Transverse colon (tissue), 4 donors: ENCODE data around the gene DLGAP1. TPM values are rescaled to one million over a fixed set of nuclear protein-coding genes. Genes with fewer than 3 reads are reported as not detected.

ENCODE experiments used
- DNase-seq: peaks from one replicate; pipeline ENCODE4 v3.0.0-alpha.2; 2019
- H3K27ac ChIP-seq, 4 donors: fragments of 200-600 bp; sonication (generic); 2 replicates each; pipeline ENCODE4 v1.5.1; 2016 to 2018; ENCODE audit warnings: inconsistent platforms in 4 of 4
- H3K27me3 ChIP-seq: fragments of 200-600 bp; sonication (generic); 2 replicates; pipeline ENCODE4 v1.5.1; 2017; ENCODE audit warnings: inconsistent platforms
- H3K36me3 ChIP-seq, 4 donors: fragments of 200-600 bp; sonication (generic); 2 replicates each; pipeline ENCODE4 v1.5.1; 2017 to 2019; ENCODE audit warnings: inconsistent platforms in 4 of 4
- H3K4me1 ChIP-seq, 4 donors: fragments of 200-600 bp; sonication (generic); 2 replicates each; pipeline ENCODE4 v1.5.1; 2017 to 2020; ENCODE audit warnings: inconsistent platforms in 4 of 4
- H3K4me3 ChIP-seq, 4 donors: fragments of 200-600 bp; sonication (generic); 1 replicate in 1 of 4; 2 replicates in 3 of 4; pipeline versions ENCODE4 v1.5.1 to v1.6.1; 2017 to 2019; ENCODE audit warnings: inconsistent platforms in 4 of 4
- H3K9me3 ChIP-seq, 2 donors: fragments of 200-600 bp; sonication (generic); 2 replicates each; pipeline ENCODE4 v1.5.1; 2017 to 2019; ENCODE audit warnings: inconsistent platforms in 2 of 2
- CTCF ChIP-seq, 5 experiments: fragments of 200-600 bp in 3 of 5; fragments of 450-650 bp in 2 of 5; sonication (generic) in 3 of 5; IDR thresholded peaks; 1 replicate in 2 of 5; 2 replicates in 3 of 5; pipeline ENCODE4 v1.5.1; 2016 to 2017; ENCODE audit warnings: antibody characterized with exemption in 5 of 5, inconsistent platforms in 3 of 5, mild to moderate bottlenecking in 2 of 5, moderate library complexity in 1 of 5
- EP300 ChIP-seq: sonication (generic); formaldehyde crosslinking; IDR thresholded peaks from one replicate; pipeline ENCODE4 v1.6.1; 2017; ENCODE audit warnings: antibody characterized with exemption, low read depth
- POLR2A ChIP-seq: fragments of 450-650 bp; IDR thresholded peaks from one replicate; pipeline ENCODE4 v1.6.1; 2016; ENCODE audit warnings: antibody characterized with exemption, mild to moderate bottlenecking, moderate library complexity
- POLR2AphosphoS5 ChIP-seq, 3 donors: sonication (generic); formaldehyde crosslinking; IDR thresholded peaks; one replicate each; pipeline ENCODE4 v1.6.1; 2016; ENCODE audit warnings: antibody characterized with exemption in 3 of 3
- WGBS, 2 donors: methylation state at CpG; one replicate each; pipeline ENCODE4 v1.1.5; 2018; ENCODE audit warnings: low coverage in 1 of 2; 5-methylcytosine and 5-hydroxymethylcytosine counted together
- in situ Hi-C, 4 donors: fragments of 200-750 bp; cut with MboI; loops; one replicate each; pipeline versions ENCODE4 v1.15.0 to v1.15.1; 2017; ENCODE audit warnings: low sequenced_read_pairs in 3 of 4, low pct_ligation_motif_present in 1 of 4, low pct_unique_long_range_greater_than_20kb in 1 of 4
- intact Hi-C: fragments of 100-400 bp; cut with DNase I; formaldehyde crosslinking; loops from one replicate; pipeline ENCODE4 v1.15.1; 2023; ENCODE audit warnings: low total_unique reads
- total RNA-seq, 4 donors: library from RNA; depleted of rRNA; stranded (reverse); fragments of >200 nt; gene quantifications; one replicate each; pipeline ENCODE4 v1.1.0, GENCODE V29; 2016

DLGAP1 gene
- total RNA-seq, 4 donors from 2014 or later: 2.7 to 7.2 (median 3.3) TPM

GRCh38 chr18:3921826-3922225 lies 533.3 kb downstream of the DLGAP1 start:
- no peaks in the 10 kb centered on the region for H3K4me1 ChIP-seq
- 80 to 86% methylated on average over 3 of the region's 3 CpGs for WGBS, 2 donors
- intact Hi-C loops (no loop called here), in situ Hi-C loops (no loop called here)
- no peak overlapping the region for H3K27ac ChIP-seq
- H3K27me3 ChIP-seq: peaks cover 3% of the 10 kb centered on the region
- TF ChIP-seq POLR2A: no peak
- no peak for TF ChIP-seq EP300
- no peak for TF ChIP-seq POLR2AphosphoS5 (IDR thresholded peaks at IDR 0.05)
- no peak for TF ChIP-seq CTCF (IDR thresholded peaks at IDR 0.05)
- no peaks in the 10 kb centered on the region for H3K9me3 ChIP-seq
- DNase-seq: no peak
- no peaks in the 10 kb centered on the region for H3K36me3 ChIP-seq
- H3K4me3 ChIP-seq: no peak overlapping the region

GRCh38 chr18:3920832-3921231 lies 534.3 kb downstream of the DLGAP1 start:
- intact Hi-C loops: no loop called here
- Histone ChIP-seq H3K27me3 (peaks cover 3% of the 10 kb centered on the region), H3K27ac (no peak overlapping the region), H3K36me3 (no peaks in the 10 kb centered on the region), H3K4me1 (no peaks in the 10 kb centered on the region), H3K9me3 (no peaks in the 10 kb centered on the region), H3K4me3 (no peak overlapping the region)
- in situ Hi-C loops: no loop called here
- 79 to 81% methylated on average over 2 of the region's 2 CpGs for WGBS, 2 donors
- no peak for TF ChIP-seq POLR2AphosphoS5 (IDR thresholded peaks at IDR 0.05)
- TF ChIP-seq POLR2A: no peak
- no peak for TF ChIP-seq EP300
- TF ChIP-seq CTCF (IDR thresholded peaks at IDR 0.05): no peak
- no peak for DNase-seq

- no peak overlapping the region for H3K4me3 ChIP-seq
- TF ChIP-seq POLR2AphosphoS5 (IDR thresholded peaks at IDR 0.05): no peak
- no peak for TF ChIP-seq EP300
- TF ChIP-seq CTCF (IDR thresholded peaks at IDR 0.05): no peak
- no peak for TF ChIP-seq POLR2A
- 91 to 92% methylated on average over 2 of the region's 2 CpGs for WGBS, 2 donors
- H3K9me3 ChIP-seq: no peaks in the 10 kb centered on the region
- H3K36me3 ChIP-seq: no peaks in the 10 kb centered on the region
- intact Hi-C loops (no loop called here), in situ Hi-C loops (no loop called here)
- no peaks in the 10 kb centered on the region for H3K4me1 ChIP-seq
- H3K27me3 ChIP-seq: peaks cover 3% of the 10 kb centered on the region
- H3K27ac ChIP-seq: no peak overlapping the region
- DNase-seq: no peak
Measured at GRCh38 chr18:3919396-3920061, 535.6 kb downstream of the DLGAP1 start.

- intact Hi-C loops (no loop called here), in situ Hi-C loops (no loop called here)
- Histone ChIP-seq H3K27me3 (peaks cover 3% of the 10 kb centered on the region), H3K36me3 (no peaks in the 10 kb centered on the region), H3K9me3 (no peaks in the 10 kb centered on the region), H3K27ac (no peak overlapping the region), H3K4me1 (no peaks in the 10 kb centered on the region), H3K4me3 (no peak overlapping the region)
- whole genome bisulfite sequencing, 2 donors: 60 to 84% methylated on average over 1 to 7 of the region's 7 CpGs
- no peak for TF ChIP-seq POLR2A
- no peak for TF ChIP-seq CTCF (IDR thresholded peaks at IDR 0.05)
- TF ChIP-seq EP300: no peak
- TF ChIP-seq POLR2AphosphoS5 (IDR thresholded peaks at IDR 0.05): no peak
- DNase-seq: no peak
Measured at GRCh38 chr18:3916082-3916481, 539.0 kb downstream of the DLGAP1 start.
